Stimulated activated CD4-positive, alpha-beta T cell treated with anti-CD3 and anti-CD28 coated beads, Interleukin-12 subunit alpha, Interleukin-12 subunit beta, amount 100 ng/mL, for 24 hours (primary cell): Measurements from ENCODE around the gene MYLK.
"Not testable (repeated sequence)": the region's sequence is repeated elsewhere in the genome, so short reads cannot be mapped to it uniquely, and the experiment has no call there.

Source experiments
- DNase-seq, 2 experiments: peaks; one replicate each; pipeline ENCODE4 v3.0.0-alpha.2; 2020; ENCODE audit warnings: low read depth in 2 of 2

MYLK gene

GRCh38 chr3:123884203-123884831, at the start of gene MYLK:
MYLK (minus strand) TSS chr3:123884332; CDS start chr3:123793841, 90,491 bp downstream.
- DNase-seq = peak in 1 of 2 experiments; percentile 34

GRCh38 chr3:123930445-123930844, 46.3 kb upstream of the MYLK start:
- no peak for DNase-seq

GRCh38 chr3:123929325-123929724, 45.2 kb upstream of the MYLK start:
- DNase-seq = no peak

- no peak for DNase-seq
These were observed 42.3 kb upstream of the MYLK start for GRCh38 chr3:123926396-123926795.

GRCh38 chr3:123920868-123921267, 36.7 kb upstream of the MYLK start:
- DNase-seq = no peak

- no peak for DNase-seq
These were observed 36.3 kb upstream of the MYLK start for GRCh38 chr3:123920383-123920782.

GRCh38 chr3:123919353-123919752, 35.2 kb upstream of the MYLK start:
- DNase-seq = no peak

GRCh38 chr3:123914829-123915228, 30.7 kb upstream of the MYLK start:
- DNase-seq = no peak

GRCh38 chr3:123909785-123910184, 25.7 kb upstream of the MYLK start:
- no peak for DNase-seq

- no peak for DNase-seq
These were observed 23.6 kb upstream of the MYLK start for GRCh38 chr3:123907720-123908119.

- DNase-seq = no peak
These were observed 15.3 kb upstream of the MYLK start for GRCh38 chr3:123899300-123899865.

GRCh38 chr3:123893012-123893411, 8.9 kb upstream of the MYLK start:
- DNase-seq = no peak

- DNase-seq = no peak
These were observed 8.1 kb upstream of the MYLK start for GRCh38 chr3:123892195-123892594.

- not testable (repeated sequence) for DNase-seq
These were observed 6.9 kb upstream of the MYLK start for GRCh38 chr3:123890991-123891390.

- not testable (repeated sequence) for DNase-seq
These were observed 6.0 kb upstream of the MYLK start for GRCh38 chr3:123890162-123890561.

- DNase-seq = no peak
These were observed 861 bp upstream of the MYLK start for GRCh38 chr3:123884993-123885392.

- no peak for DNase-seq
These were observed 380 bp downstream of the MYLK start for GRCh38 chr3:123883701-123884202.

GRCh38 chr3:123883111-123883510, 1.0 kb downstream of the MYLK start:
- no peak for DNase-seq

- no peak for DNase-seq
These were observed 2.4 kb downstream of the MYLK start for GRCh38 chr3:123881771-123882170.

GRCh38 chr3:123880998-123881561, 3.1 kb downstream of the MYLK start:
- DNase-seq = no peak

- DNase-seq = no peak
These were observed 5.3 kb downstream of the MYLK start for GRCh38 chr3:123878807-123879206.

- DNase-seq = no peak
These were observed 6.2 kb downstream of the MYLK start for GRCh38 chr3:123877965-123878364.

- DNase-seq = no peak
These were observed 6.7 kb downstream of the MYLK start for GRCh38 chr3:123877466-123877865.
